ENCODE results near the gene REXO1. TPM values are rescaled to one million over a fixed set of nuclear protein-coding genes. Genes with fewer than 3 reads are reported as not detected.

Gene REXO1
- total and polyA plus RNA-seq, 2 donors (not counting 1 experiment from before 2014, with no cell fraction given), result 72.6 to 898 TPM

- H3K36me3 ChIP-seq (replicated peaks in 1 of 2; ENCODE audit: control extremely low read depth in 1 of 2, control insufficient read depth in 1 of 2, extremely low read depth in 1 of 2, insufficient read depth in 2 of 2, low read length in 1 of 2), result peaks cover 0 to 12% of the 10 kb centered on the region in 2 experiments
- no peaks in the 10 kb centered on the region for H3K9me3 Mint-ChIP-seq (ENCODE audit: insufficient read depth)
- H3K4me2 ChIP-seq (replicated peaks; ENCODE audit: low read depth, low read length, poor library complexity, severe bottlenecking), result peak overlapping the region; percentile 15
- no peak overlapping the region for H3K4me3 Mint-ChIP-seq
- no peak for DNase-seq
- POLR2A ChIA-PET, result no interaction called here
- H3K4me1 ChIP-seq (ENCODE audit: control insufficient read depth in 2 of 2, insufficient read depth in 2 of 2, low read length in 2 of 2), result peaks cover 18 to 32% of the 10 kb centered on the region in 2 donors
- peaks cover 98% of the 10 kb centered on the region for H4K20me1 ChIP-seq (ENCODE audit: control insufficient read depth, insufficient read depth, low read length, poor library complexity, severe bottlenecking)
- peak overlapping the region in 1 of 2 donors; percentile 33 for H3K27ac ChIP-seq (ENCODE audit: low read length in 2 of 2)
- intact Hi-C loops (cut with micrococcal nuclease), result no loop called here
- H3K27me3 Mint-ChIP-seq, result no peaks in the 10 kb centered on the region
- no peak for ATAC-seq (ENCODE audit: low read depth)
- H2AFZ ChIP-seq (ENCODE audit: insufficient read depth, low read depth, low read length, poor library complexity, severe bottlenecking), result no peak overlapping the region
- no peak for TF ChIP-seq CTCF (IDR thresholded peaks at IDR 0.05)
- no peak for TF ChIP-seq EZH2 (IDR thresholded peaks at IDR 0.05; ENCODE audit: borderline replicate concordance, insufficient read depth, low read depth, low read length, poor library complexity, severe bottlenecking)
- H3K9ac ChIP-seq (ENCODE audit: low read length), result no peak overlapping the region
- 86% methylated on average over 18 of the region's 22 CpGs for WGBS (ENCODE audit: insufficient coverage)
- H3K79me2 ChIP-seq (ENCODE audit: control insufficient read depth, insufficient read depth, low read length), result peaks cover 98% of the 10 kb centered on the region
- no peaks in the 10 kb centered on the region for H3K27me3 ChIP-seq (replicated peaks in 1 of 4; ENCODE audit: control extremely low read depth in 1 of 4, control insufficient read depth in 3 of 4, insufficient read depth in 4 of 4, low read length in 3 of 4)
- H3K4me3 ChIP-seq (ENCODE audit: control extremely low read depth in 1 of 5, extremely low read depth in 1 of 5, insufficient read depth in 1 of 5, low read depth in 2 of 5, low read length in 4 of 5), result no peak overlapping the region
- H3K4me1 Mint-ChIP-seq, result peaks cover 52% of the 10 kb centered on the region
- CTCF ChIA-PET, result interaction anchor here (4.9 kb wide), 1 partner anchor 14 kb away, joined by 57 read pairs; no protein-coding TSS in a partner anchor
- H3K27ac Mint-ChIP-seq, result no peak overlapping the region
- no peaks in the 10 kb centered on the region for H3K9me3 ChIP-seq (ENCODE audit: control extremely low read depth in 1 of 3, control insufficient read depth in 2 of 3, insufficient read depth in 1 of 3, low read length in 2 of 3)
Observed at GRCh38 chr19:1840541-1841115, 7.7 kb downstream of the REXO1 start.
